ENCODE data around the gene PDE2A.

Gene PDE2A

GRCh38 chr11:72546866-72547265, 127.4 kb downstream of the PDE2A start:
- Histone ChIP-seq H3K79me2 (ENCODE audit: low read length) (no peaks in the 10 kb centered on the region), H3K9ac (ENCODE audit: low read length) (no peak overlapping the region), H3K4me1 (ENCODE audit: low read length) (0 out of 2 replicates have a peak, but pooled peaks cover 6% of the 10 kb centered on the region), H3K27me3 (ENCODE audit: low read depth, low read length) (peaks cover 21% of the 10 kb centered on the region), H3K4me2 (ENCODE audit: low read length) (no peak overlapping the region), H2AFZ (ENCODE audit: low read depth, low read length) (no peak overlapping the region), H3K27ac (ENCODE audit: low read length) (no peak overlapping the region), H4K20me1 (ENCODE audit: insufficient read depth, low read length) (no peaks in the 10 kb centered on the region), H3K4me3 (ENCODE audit: low read length) (no peak overlapping the region), H3K36me3 (replicated peaks; ENCODE audit: low read depth, low read length) (no peaks in the 10 kb centered on the region), H3K9me3 (ENCODE audit: insufficient read depth, low read length) (no peaks in the 10 kb centered on the region)
- TF ChIP-seq EZH2phosphoT487 (IDR thresholded peaks at IDR 0.05; ENCODE audit: low read depth) (no peak), CTCF (IDR thresholded peaks at IDR 0.05; ENCODE audit: low read depth, low read length) (no peak)

GRCh38 chr11:72544589-72544988, 129.6 kb downstream of the PDE2A start:
- no peaks in the 10 kb centered on the region for H3K79me2 ChIP-seq (ENCODE audit: low read length)
- no peak overlapping the region for H3K27ac ChIP-seq (ENCODE audit: low read length)
- no peak overlapping the region for H3K9ac ChIP-seq (ENCODE audit: low read length)
- 0 out of 2 replicates have a peak, but pooled peaks cover 10% of the 10 kb centered on the region for H3K4me1 ChIP-seq (ENCODE audit: low read length)
- H3K4me3 ChIP-seq (ENCODE audit: low read length), result no peak overlapping the region
- H4K20me1 ChIP-seq (ENCODE audit: insufficient read depth, low read length), result no peaks in the 10 kb centered on the region
- TF ChIP-seq CTCF (IDR thresholded peaks at IDR 0.05; ENCODE audit: low read depth, low read length), result no peak
- no peak overlapping the region for H2AFZ ChIP-seq (ENCODE audit: low read depth, low read length)
- no peaks in the 10 kb centered on the region for H3K9me3 ChIP-seq (ENCODE audit: insufficient read depth, low read length)
- no peaks in the 10 kb centered on the region for H3K36me3 ChIP-seq (replicated peaks; ENCODE audit: low read depth, low read length)
- no peak overlapping the region for H3K4me2 ChIP-seq (ENCODE audit: low read length)
- peaks cover 42% of the 10 kb centered on the region for H3K27me3 ChIP-seq (ENCODE audit: low read depth, low read length)

GRCh38 chr11:72543849-72544542, 130.2 kb downstream of the PDE2A start:
- no peaks in the 10 kb centered on the region for H4K20me1 ChIP-seq (ENCODE audit: insufficient read depth, low read length)
- H3K9me3 ChIP-seq (ENCODE audit: insufficient read depth, low read length), result no peaks in the 10 kb centered on the region
- peaks cover 48% of the 10 kb centered on the region for H3K27me3 ChIP-seq (ENCODE audit: low read depth, low read length)
- H2AFZ ChIP-seq (ENCODE audit: low read depth, low read length), result no peak overlapping the region
- no peak overlapping the region for H3K9ac ChIP-seq (ENCODE audit: low read length)
- no peak overlapping the region for H3K4me3 ChIP-seq (ENCODE audit: low read length)
- no peak overlapping the region for H3K4me2 ChIP-seq (ENCODE audit: low read length)
- H3K4me1 ChIP-seq (ENCODE audit: low read length), result 0 out of 2 replicates have a peak, but pooled peaks cover 10% of the 10 kb centered on the region
- TF ChIP-seq CTCF (IDR thresholded peaks at IDR 0.05; ENCODE audit: low read depth, low read length) (no peak), EZH2phosphoT487 (IDR thresholded peaks at IDR 0.05; ENCODE audit: low read depth) (no peak)
- H3K27ac ChIP-seq (ENCODE audit: low read length), result no peak overlapping the region
- H3K36me3 ChIP-seq (replicated peaks; ENCODE audit: low read depth, low read length), result no peaks in the 10 kb centered on the region
- no peaks in the 10 kb centered on the region for H3K79me2 ChIP-seq (ENCODE audit: low read length)

- Histone ChIP-seq H3K27me3 (ENCODE audit: low read depth, low read length) (peaks cover 61% of the 10 kb centered on the region), H3K4me2 (ENCODE audit: low read length) (no peak overlapping the region), H2AFZ (ENCODE audit: low read depth, low read length) (no peak overlapping the region), H3K4me3 (ENCODE audit: low read length) (no peak overlapping the region), H3K9me3 (ENCODE audit: insufficient read depth, low read length) (no peaks in the 10 kb centered on the region), H3K27ac (ENCODE audit: low read length) (no peak overlapping the region), H3K4me1 (ENCODE audit: low read length) (0 out of 2 replicates have a peak, but pooled peaks cover 10% of the 10 kb centered on the region), H4K20me1 (ENCODE audit: insufficient read depth, low read length) (no peaks in the 10 kb centered on the region), H3K36me3 (replicated peaks; ENCODE audit: low read depth, low read length) (no peaks in the 10 kb centered on the region), H3K9ac (ENCODE audit: low read length) (no peak overlapping the region), H3K79me2 (ENCODE audit: low read length) (no peaks in the 10 kb centered on the region)
- no peak for TF ChIP-seq EZH2phosphoT487 (IDR thresholded peaks at IDR 0.05; ENCODE audit: low read depth)
- no peak for TF ChIP-seq CTCF (IDR thresholded peaks at IDR 0.05; ENCODE audit: low read depth, low read length)
Observed at GRCh38 chr11:72541257-72541974, 132.8 kb downstream of the PDE2A start.
